GM21360 (cell line): ENCODE results near the gene PPP1R16B.

Experiments used
- ATAC-seq: cut with Tn5 transposase; IDR thresholded peaks from one replicate; pipeline ENCODE4 v1.9.1; 2021; ENCODE audit warnings: mild to moderate bottlenecking, moderate library complexity; ENCODE audit not compliant: unreplicated experiment

Gene PPP1R16B

DNA sequence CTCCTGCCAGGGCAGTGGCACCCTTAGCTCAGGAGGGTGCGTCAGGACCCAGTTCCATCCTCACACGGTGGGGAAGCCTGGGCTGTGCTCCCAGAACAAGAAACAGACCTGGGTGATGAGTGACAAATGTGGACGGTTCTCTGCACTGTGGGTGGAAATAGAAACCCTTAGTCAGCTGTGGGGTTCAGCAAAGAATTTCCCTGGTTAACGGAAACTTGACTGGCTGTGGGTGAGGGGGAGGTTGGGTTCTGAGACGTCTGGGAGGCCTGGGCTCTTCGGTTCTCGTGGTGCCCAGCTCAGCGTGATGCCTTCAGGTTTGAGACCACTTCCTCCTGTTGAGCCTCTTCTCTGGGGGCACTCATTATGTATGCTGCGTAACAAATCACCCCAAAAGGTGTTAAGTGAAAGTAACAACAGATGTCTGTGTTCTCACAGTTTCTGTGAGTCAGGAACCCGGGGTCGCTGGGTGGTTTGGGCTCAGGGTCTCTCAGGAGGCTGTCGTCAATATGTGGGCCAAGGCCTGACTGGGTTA lies 67.6 kb downstream of the PPP1R16B start:
- ATAC-seq: peak; percentile 40

DNA sequence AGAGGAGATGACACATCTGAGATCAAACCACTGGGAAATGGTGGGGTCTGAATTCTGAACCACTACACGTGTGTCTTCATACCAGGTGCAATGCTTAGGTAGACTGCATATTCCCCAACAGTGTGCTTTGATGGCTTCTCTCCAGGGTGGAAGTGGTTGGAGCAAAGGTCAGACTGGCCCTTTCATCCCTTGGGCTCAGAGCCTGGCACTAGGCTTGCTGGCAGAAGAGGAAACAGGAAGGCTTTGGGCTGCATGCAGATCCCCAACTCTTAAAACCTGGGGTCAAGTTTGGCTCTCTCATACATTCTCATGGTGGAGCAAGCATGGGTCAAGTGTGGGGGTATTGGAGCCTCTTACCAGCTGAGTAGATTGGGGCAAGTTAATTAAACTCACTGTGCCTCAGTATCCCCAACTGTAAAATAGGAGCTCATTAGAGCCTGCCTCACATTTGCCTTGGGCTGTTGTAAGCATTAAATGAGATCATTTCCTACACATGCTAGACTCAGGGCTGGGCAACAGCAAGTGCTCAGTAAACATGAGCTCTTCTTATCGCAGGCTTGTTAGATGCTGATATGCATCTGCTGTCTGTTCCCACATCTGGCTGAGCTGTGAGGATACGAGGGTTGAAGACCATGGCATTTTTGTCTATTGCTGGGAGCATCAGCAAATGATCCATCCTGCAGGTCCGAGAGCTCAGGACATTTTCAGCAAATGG lies 69.1 kb downstream of the PPP1R16B start:
- no peak for ATAC-seq

DNA sequence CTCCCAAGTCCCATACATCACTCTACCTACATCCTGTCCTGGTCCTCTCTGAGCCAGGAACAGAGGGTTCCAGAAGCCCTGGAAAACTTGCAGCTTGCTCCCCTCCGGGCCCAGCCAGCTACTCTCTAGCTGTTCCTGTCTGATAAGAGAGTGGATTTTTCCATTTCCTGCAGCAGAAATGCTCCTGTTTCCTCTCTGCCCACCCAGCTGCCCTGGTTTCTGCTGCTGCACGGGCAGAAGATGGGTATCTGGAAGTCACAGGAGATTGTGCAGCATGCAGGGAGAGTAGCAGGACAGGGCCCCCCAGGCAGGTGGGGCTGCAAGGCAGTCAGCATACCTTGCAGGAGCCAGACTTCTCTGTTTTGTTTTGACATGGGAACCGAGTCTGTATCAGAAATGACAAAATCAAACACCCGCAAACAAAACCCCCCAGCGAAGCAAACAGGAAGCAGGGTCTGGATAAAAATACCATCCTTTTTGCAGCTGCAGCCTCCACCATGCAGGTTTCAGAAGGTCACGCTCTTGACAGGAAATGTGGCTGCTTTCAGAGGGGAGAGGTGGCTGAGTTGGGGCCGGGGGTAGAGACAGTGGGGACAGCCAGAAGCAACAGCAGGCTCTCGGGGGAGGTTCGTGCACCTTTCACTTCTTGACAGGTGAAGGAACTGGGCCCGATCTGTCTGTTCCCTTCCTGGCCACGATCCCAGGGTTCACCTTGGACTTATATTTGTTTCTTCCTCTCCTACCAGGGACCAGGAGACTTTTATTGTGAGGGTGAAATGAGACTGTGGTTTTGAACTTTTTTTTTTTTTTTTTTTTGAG lies 69.9 kb downstream of the PPP1R16B start:
- peak; percentile 50 for ATAC-seq

DNA sequence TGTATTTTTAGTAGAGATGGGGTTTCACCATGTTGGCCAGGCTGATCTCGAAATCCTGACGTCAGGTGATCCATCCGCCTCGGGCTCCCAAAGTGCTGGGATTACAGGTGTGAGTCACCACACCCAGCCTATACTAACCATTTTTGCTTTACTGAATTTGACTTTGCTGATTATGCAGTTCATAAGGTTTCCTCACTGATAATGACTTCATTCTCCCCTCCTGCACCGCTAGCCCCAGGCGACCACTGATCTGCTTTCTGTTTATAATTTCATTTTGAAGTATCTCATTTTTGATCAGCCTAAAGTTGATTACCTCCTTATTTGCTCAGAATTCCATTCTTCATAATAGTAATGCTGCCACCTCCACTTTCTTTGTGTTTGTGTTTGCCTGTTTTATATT lies 72.0 kb downstream of the PPP1R16B start:
- ATAC-seq: no peak

DNA sequence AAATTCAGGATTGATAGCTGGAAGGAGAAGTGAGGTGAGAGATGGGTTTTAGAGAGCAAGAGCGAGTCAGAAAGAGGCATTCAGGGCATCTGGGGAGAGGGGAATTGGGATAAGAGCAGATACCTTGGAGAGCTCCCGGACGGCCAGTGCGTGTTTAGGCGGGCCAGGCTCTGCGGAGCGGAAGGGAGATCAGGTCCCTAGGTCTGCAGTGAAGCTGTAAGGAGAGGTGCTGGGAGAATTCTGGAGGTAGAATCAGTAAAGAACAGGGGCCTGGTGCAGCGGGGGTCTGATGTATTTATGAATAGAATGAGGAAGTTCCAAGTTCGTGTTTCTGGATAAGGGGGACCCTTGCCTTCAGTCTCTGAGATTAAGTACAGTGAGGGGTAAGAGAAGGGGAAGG lies 73.4 kb downstream of the PPP1R16B start:
- no peak for ATAC-seq

DNA sequence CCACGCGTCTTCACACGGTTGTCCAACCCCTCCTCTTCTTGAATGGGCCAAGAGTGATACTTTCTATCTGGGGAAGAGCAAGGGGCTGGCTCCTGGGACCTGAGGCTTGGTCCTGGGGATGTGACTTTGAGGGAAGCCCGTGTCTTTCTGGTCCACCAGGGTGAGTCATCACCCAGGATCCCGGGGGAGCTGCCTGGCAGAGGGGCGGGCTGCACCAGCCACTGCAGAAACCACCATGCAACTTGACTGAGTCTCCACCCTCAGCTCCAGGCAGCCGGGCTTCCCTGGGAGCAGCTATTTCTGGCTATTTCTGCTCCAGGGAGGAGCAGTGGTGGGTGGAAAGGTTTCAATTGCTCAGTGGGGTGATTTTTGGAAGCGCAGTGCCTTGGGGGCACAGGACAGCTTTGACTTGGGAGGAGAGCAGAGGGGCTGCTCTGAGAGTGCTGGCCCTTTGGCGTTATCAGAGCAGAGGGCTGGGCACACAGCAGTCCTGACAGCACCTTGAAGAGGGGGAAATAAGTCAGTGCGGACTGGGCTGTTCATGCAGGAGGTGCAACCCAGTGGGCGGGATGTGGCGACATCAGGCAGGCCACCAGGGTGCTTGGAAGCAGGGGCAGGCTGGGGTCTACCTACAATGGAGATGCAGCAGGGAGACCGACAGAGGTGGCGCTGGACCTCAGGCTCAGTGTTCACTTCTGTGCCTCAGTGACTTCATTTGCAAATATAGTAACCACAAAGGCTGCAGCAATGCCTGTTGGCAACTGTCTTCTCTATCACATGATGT lies 75.6 kb downstream of the PPP1R16B start:
- ATAC-seq: no peak

GRCh38 chr20:38881806-38882440 lies 76.4 kb downstream of the PPP1R16B start:
- ATAC-seq: no peak

GRCh38 chr20:38882600-38882999 lies 77.1 kb downstream of the PPP1R16B start:
- no peak for ATAC-seq

- ATAC-seq: no peak
These were observed 77.8 kb downstream of the PPP1R16B start for GRCh38 chr20:38883081-38883980.

GRCh38 chr20:38883981-38884733 lies 78.7 kb downstream of the PPP1R16B start:
- ATAC-seq: no peak

DNA sequence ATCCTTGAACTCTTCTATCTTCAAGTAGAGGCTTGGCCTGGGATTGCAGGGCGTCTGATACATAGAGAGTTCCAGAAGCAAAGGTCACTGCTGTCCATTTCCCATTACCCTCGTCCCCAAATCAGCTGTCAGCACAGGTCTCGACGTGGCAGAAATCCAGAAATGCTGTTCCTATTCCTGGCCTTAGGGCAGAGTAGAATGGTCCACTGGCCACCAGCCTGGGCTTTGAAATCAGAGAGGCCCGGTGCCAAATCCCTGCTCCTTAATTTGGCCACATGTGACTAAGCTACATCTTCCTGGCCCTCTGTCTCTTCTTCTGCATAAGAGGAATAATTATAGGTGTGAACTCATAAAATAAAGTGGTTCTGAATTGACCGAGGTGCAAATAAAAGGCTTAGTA lies 79.9 kb downstream of the PPP1R16B start:
- ATAC-seq: no peak

- no peak for ATAC-seq
These were observed 82.7 kb downstream of the PPP1R16B start for GRCh38 chr20:38888059-38888831.

GRCh38 chr20:38889050-38889449 lies 83.6 kb downstream of the PPP1R16B start:
- no peak for ATAC-seq

- no peak for ATAC-seq
These were observed 84.4 kb downstream of the PPP1R16B start for GRCh38 chr20:38889792-38890496.

GRCh38 chr20:38890497-38890818 lies 85.0 kb downstream of the PPP1R16B start:
- ATAC-seq: no peak

DNA sequence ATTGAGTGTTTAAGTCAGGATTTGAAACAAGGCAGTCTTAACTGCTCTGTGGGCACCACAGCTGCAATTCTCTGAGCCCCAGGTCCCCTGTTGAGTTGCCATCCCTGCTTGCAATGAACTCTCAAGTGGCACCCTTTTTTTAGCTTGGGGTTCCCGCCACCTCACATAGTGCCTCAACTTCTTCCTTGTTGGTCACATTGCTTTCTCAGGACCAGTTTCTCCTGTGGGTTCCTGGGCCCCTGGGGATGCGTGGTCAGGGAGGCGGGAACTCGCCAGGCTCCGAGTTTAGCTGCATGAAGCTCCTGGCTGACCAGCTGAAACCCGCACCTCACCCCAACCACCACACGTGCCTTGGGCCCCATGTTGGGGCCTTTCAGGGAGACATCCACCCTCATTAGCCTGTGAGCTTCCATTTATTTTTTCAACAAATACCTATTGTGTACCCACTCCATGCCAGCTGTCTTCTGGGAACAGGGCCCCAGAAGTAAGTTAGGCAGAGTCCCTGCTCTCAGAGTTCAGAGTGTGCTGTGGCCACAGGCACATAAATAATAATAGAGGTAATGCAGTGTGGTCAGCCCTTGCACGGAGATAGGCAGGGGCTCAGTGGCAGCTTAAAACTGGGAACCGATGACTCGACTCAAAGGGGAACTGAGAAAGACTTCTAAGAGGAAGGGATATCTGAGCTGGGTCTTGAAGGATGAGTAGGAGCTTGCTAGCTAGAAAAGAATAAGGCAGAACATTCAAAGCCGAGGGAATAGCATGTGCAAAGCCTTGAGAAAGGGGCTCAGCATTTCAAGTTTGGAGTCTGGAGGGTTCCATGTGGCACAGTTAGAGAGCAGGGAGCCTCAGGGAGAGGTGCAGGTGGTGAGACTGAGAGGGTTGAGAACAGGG lies 86.8 kb downstream of the PPP1R16B start:
- peak; percentile 53 for ATAC-seq

- no peak for ATAC-seq
These were observed 87.6 kb downstream of the PPP1R16B start for GRCh38 chr20:38893056-38893564.
